Glomerular visceral epithelial cell (primary cell): ENCODE data around the gene EPS8.
"Not testable (repeated sequence)": the region's sequence is repeated elsewhere in the genome, so short reads cannot be mapped to it uniquely, and the experiment has no call there.

ENCODE experiments used
- DNase-seq: peaks from one replicate; pipeline ENCODE4 v3.0.0-alpha.2; 2016; ENCODE audit errors: extremely low spot score

The EPS8 gene

GRCh38 chr12:15648558-15648957, 140.6 kb downstream of the EPS8 start:
- DNase-seq: no peak

DNA sequence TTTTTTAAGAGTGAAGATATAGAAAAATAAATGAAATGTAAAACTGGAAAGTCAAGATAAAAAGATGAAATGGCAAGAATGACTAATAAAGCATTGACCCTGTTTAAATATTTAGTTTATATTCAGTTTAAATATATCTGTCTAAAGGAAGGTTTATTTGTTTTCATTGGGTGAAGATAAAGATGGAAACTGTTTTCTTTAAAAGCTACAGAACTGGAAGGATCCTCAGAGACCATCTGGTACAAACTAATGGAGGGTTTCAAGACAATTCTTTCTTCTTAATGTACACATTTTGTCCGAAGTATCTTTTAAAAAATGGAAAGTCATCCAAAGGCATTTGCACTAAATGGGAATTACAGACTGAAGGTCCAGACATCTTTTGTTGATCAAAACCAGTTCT, 142.6 kb downstream of the EPS8 start:
- DNase-seq: no peak

DNA sequence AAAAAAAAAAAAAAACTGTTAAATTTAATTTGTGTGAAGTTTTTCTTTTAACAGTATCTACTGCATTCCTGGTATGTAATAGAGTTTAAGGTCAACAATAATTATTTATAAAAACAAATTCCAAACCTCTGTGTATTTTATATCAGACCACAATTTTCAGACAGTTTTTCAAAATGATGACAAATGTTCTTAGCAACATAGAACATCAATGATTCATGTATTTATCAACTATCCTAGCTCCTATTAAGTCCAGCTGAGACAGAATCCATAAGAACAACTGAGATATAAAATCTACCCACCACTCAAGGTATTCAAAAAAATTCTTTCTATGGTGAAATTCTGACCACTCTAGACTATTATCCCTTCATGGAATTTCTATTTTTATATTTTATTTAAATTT, 144.5 kb downstream of the EPS8 start:
- DNase-seq: no peak

- no peak for DNase-seq
Observed at GRCh38 chr12:15638231-15638630, 151.0 kb downstream of the EPS8 start.

- no peak for DNase-seq
Observed at GRCh38 chr12:15636060-15636890, 152.9 kb downstream of the EPS8 start.

DNA sequence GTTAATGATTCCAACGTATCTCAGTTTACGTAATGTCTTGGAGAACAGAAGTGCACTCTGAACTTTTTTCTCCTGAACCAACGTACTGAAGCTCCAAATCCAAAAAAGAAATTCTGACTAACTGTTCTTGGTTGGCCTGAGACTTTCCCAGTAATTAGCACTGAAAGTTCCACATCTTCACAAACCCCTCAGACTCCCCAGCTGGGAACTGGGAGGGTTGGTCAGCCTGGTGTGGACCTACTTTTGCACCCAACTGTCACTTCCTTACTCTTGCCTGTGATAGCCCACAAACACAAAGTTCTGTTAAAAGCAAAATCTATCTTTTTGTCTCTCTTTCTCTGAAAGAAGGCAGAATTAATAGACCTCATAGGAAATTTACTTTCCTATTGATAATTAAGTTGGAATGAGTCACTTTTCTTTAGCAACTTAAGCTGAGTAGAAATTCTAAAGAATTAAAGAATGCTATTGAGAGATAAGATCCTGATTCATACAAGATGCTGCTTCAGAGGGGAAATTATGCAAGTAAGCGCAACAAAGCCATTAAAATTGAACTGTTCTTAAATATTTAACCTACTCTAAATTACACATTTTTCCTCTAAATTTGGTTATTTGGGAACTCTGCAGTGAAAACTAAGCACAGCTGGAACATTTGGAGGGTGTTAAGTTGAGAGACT, 155.0 kb downstream of the EPS8 start:
- no peak for DNase-seq

DNA sequence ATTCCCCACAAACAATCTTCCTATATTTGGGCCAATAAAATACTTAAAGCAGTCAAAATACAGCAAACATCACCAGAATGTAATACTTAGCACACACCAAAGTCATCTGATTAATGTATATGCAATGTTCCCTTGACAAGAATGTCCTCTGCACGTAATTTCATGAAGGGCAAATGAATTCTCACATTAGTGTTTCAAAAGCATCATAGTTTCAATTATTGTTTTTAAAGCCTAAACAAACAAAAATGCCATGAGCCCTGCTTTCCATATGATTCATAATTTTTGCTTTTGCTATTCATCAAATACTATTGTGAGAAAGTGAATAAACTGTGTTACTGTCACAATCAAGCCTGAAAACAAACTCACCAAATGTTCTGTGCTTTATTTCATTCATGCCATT, 156.0 kb downstream of the EPS8 start:
- DNase-seq: no peak

GRCh38 chr12:15632708-15633107, 156.5 kb downstream of the EPS8 start:
- DNase-seq: no peak

DNA sequence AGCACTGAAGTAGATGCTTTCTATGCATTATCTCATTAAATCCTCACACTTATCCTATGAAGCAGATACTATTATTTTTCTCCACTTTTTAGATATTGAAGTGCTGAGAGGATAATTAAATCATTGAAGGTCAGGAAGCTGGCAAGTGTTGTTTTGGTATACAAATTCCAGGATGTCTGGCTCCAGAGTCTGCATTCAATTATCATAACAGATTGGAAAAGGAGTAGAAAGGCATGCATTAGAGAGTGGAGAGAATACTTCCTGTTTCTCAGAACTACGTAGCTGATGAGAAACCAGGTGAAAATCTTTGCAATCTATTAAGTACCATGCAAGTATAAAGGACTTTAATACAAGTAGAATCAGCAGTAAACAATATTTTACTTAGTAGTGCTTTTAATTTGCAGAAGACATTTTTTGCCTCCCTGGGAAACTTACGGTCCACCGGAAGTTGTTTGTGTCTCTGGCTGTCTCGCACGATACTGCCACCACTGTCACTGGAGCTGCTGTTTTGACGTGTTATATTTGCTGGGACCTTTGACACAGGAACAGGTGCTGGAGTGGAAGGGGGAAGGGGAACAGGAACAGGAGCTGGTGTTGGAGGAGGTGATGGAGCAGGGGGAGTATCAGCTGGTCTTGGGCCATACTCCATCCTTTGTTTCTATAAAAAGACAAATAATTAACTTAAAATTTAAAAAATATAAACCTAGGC, 158.0 kb downstream of the EPS8 start:
- no peak for DNase-seq

DNA sequence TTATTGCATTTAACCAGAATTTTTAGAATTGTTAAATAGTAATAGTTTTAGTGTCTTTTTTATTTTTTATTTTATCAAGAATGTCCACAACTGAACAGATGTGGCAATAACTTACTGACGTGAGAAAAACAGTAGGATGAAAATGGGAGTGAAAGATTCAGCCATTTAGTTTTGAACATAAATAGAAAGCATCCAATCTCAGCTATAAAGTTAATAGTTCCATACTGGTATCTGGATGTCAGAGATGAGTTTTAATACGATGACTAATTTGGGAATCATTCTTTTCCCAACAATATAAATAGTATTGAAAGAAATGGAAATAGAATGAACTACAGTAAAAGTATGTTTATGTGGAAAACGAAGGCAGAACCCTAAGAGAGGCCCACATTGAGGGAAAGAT, 159.4 kb downstream of the EPS8 start:
- DNase-seq: no peak

GRCh38 chr12:15629108-15629507, 160.1 kb downstream of the EPS8 start:
- peak; percentile 63 for DNase-seq

DNA sequence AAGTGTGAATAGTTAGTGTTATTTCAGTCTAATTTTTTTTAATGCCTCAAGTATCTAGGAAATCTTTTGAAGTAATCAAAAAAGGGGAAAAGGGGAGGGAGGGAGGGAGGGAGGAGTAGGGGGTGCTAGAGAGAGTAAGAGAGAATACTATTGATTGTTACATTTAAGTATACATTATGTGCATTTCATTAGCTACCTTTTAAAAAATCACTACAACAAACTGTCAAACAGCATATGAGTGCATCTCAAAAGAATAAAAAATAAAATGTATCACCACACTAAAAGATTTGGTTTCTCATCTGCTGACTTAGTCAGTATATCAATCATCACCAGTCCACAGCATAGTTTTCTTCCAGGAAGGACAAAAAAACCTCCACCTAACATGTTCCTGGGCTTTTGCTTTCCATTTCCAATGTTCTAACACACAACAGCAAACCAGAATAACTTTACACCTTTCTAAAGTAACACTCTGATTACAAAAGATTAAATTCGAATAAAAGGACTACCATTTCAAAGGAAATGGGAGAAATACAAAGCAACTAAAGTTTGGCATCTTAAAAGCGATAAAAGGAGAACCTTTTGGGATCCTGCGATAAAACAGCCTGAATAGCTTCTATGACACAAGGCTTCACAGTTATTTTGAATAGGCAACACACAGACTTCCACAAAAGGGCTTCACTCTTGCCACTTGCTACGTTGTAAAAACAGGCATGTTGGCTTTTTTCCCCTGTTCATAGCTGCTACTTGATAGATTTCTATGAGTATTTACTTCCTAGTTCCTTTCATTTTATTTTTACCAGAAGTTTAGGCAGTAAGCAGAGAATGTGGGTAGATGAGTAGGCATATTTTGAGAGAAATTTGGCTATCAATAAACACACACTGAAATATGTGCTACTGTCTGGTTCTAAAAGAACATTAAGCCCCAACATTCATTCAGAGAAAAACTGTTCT, 160.9 kb downstream of the EPS8 start:
- DNase-seq: no peak

GRCh38 chr12:15625075-15625474, 164.1 kb downstream of the EPS8 start:
- DNase-seq: no peak

DNA sequence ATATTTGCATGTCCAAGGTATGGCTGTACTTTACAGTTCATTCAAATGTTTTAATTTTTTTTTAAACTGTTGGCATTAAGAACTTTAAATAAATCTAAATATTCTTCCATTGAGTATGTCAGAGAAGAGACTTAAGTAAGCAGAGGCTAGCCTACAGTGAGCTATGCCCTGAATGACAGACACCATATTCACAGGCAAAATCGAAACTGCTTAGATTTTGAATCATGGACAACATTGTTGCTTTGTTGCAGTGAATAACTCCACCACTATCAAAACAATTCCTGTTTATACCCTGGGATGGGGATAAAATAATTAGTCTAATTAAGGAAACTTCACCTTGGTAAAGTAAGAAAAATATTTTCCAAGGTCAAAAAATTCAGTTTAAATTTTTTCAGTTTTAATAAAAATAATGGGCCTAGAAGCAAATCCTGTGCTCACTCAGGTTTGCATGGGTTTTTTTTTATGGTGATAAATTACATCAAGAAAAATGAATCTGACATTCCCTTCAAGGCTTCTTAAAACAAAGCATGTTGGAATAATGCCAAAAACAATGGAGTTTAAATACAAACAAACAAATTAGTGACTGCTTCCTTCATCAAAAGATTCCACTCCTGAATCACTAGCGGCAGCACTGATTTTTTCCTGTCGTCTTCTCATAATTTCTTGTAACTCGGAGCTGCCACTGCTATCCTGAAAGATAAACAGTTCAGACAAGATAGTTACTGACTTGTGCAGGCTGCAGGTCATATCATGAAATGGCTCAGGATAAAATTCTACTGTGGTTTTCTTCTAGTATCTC, 168.2 kb downstream of the EPS8 start:
- DNase-seq: no peak

DNA sequence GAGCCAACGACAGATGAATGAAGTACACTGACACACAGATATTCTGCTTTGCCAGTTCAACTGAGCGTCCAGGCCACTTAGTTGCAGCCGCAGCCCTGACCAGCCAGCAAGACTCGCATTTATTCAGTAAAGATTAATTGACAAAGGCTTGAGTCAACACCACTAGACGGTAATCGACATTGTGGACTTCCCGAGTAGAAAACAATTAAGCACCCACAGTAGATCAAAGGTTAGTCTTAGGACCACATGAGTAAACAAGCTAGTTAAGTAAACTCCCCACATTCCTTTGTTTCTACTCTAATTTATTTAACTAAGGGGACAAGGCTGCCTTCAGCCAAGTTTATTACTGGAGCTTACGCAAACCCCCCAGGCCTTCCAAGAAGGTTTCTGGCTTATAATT, 172.7 kb downstream of the EPS8 start:
- not testable (repeated sequence) for DNase-seq

DNA sequence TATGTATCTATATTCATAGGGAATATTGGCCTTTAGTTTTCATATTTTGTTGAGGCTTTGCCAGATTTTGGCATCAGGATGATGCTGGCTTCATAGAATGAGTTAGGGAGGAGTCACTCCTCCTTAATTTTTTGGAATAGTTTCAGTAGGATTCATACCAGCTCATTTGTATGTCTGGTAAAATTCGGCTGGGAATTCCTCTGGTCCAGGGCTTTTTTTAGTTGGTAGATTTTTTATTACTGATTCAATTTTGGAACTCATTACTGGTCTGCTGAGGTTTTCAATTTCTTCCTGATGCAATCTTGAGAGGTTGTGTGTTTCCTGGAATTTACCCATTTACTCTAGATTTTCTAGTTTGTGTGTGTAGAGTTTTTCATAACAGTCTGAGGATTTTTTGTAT, 175.2 kb downstream of the EPS8 start:
- DNase-seq: no peak

- DNase-seq: peak; percentile 7
Observed at GRCh38 chr12:15608941-15609340, 180.2 kb downstream of the EPS8 start.

- DNase-seq: no peak
Observed at GRCh38 chr12:15608406-15608805, 180.8 kb downstream of the EPS8 start.

DNA sequence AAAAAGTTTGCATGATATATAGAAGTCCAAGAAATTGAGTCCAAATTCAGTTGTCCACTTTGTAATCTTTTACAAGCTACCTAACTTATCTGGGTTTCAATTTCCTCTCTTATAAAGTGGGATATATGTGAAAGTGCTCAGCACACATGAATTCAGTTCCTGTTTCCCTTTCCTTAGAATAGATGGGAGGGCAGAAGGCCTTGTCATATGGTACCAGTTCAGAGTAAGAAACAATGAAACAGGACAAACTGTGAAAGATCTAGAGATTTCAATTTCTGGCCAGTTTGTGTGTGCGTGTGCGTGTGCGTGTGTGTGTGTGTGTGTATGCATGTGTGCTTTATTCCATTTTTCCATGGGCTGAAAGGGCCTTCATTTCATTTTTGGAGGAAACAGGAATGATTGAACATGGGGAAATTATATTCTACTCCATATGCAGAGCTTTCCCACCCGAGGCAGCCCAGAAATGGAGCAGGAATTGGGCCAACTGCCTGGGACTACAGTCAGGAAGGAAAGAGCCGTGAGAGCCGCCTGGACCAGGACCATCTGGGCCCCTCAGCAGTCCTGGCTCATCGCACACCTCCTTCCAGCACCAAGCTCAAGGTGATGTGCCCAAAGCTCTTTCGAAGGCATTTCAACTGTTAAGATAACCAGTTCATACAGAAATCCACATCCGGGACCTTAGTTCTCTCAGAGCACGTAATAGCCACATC, 183.2 kb downstream of the EPS8 start:
- no peak for DNase-seq

- no peak for DNase-seq
Observed at GRCh38 chr12:15603474-15604085, 185.6 kb downstream of the EPS8 start.
